ENCODE data around the gene MFSD1.

The MFSD1 gene

DNA sequence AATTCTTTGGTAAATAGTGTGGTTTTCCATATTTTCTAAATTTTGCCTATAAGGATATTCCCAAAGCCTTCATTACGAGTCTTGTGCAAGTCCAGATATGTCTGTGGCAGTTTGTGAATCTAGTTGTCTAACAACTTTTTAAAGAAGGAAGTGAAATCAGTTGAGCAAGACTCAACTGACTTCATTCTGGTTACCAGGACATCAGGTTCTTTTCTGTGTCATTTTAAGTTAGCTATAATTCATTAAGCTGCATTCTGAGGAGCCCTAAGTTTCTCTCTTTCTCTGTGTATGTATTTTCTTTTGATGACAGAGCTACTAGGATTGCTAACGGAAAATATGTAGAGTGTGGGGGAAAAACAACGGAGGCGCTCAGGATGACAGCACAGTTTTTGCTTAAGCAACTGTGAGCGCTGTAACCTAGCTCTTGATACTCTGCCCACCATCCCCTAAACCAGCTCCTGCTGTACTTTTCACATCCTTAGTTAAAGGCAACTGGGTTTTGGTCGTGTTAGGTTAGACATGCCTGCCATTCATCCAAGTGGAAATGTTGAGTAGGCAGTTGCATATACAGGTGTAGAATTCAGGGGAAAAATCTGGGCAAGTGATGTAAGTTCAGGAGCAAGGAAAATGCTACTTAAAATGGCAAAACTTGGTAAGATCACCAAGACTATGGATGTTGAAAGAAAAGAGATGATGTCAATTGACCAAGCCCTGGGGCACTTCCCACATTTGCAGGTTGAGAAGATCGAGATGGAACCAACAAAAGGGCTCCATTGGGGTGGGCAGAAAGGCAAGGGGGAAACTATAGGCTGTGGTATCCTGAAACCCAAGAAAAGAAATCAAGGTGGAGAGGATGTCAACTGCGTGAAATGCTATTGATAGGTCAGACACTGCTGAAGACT is 9.2 kb downstream of the MFSD1 start:
- no peak overlapping the region for H3K27ac ChIP-seq (ENCODE audit: low read length)
- no peaks in the 10 kb centered on the region for H3K9me3 ChIP-seq (ENCODE audit: control insufficient read depth, insufficient read depth, low read length)
- WGBS (ENCODE audit: insufficient coverage, insufficient read length) = no CpG with 5 or more reads among the region's 8 CpGs
- H3K4me3 ChIP-seq (ENCODE audit: low read length) = no peak overlapping the region
- H3K27me3 ChIP-seq (ENCODE audit: control insufficient read depth, insufficient read depth, low read length) = no peaks in the 10 kb centered on the region
- no peaks in the 10 kb centered on the region for H3K4me1 ChIP-seq (ENCODE audit: control insufficient read depth, insufficient read depth, low read length)
- H3K36me3 ChIP-seq (ENCODE audit: control insufficient read depth, insufficient read depth, low read length) = no peaks in the 10 kb centered on the region
- no peak for DNase-seq (ENCODE audit: low read depth, low spot score)

DNA sequence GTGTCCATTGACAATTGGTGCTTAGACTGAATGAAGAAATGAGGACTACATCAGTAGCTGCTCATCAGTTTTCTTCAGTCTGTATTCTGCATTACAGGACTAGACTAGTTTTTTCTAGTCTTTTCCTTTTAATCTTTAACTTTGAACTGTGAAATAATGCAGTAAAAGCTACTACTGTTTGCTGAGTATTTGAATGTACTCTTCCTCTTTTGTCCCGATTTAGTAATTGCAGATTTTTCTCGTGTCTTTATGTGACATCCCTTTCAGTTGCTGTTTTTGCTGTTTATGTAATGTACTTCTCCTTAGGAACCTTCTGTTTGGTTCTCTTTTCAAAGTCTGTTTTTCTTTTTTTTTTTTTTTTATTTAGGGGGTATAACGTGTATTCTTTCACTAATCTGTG is 17.4 kb downstream of the MFSD1 start:
- DNase-seq (ENCODE audit: low read depth, low spot score) = no peak
- Histone ChIP-seq H3K4me3 (ENCODE audit: low read length) (no peak overlapping the region), H3K9me3 (ENCODE audit: control insufficient read depth, insufficient read depth, low read length) (no peaks in the 10 kb centered on the region), H3K27ac (ENCODE audit: low read length) (no peak overlapping the region), H3K36me3 (ENCODE audit: control insufficient read depth, insufficient read depth, low read length) (no peaks in the 10 kb centered on the region), H3K4me1 (ENCODE audit: control insufficient read depth, insufficient read depth, low read length) (no peaks in the 10 kb centered on the region), H3K27me3 (ENCODE audit: control insufficient read depth, insufficient read depth, low read length) (no peaks in the 10 kb centered on the region)
- WGBS (ENCODE audit: insufficient coverage, insufficient read length) = no CpG with 5 or more reads among the region's 3 CpGs

DNA sequence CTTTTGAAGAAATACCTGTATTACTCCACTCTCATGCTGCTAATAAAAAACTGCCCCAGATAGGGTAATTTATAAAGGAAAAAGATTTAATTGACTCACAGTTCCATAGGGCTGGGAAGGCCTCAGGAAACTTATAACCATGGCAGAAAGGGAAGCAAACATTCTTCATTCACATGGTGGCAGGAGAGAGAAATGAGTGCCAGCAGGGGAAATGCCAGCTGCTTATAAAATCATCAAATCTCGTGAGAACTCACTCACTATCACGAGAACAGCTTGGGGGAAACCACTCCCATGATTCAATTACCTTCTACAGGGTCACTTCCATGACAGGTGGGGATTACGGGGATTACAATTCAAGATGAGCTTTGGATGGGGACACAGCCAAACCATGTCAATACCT is 18.7 kb downstream of the MFSD1 start:
- Histone ChIP-seq H3K4me1 (ENCODE audit: control insufficient read depth, insufficient read depth, low read length) (no peaks in the 10 kb centered on the region), H3K4me3 (ENCODE audit: low read length) (no peak overlapping the region), H3K36me3 (ENCODE audit: control insufficient read depth, insufficient read depth, low read length) (no peaks in the 10 kb centered on the region), H3K27me3 (ENCODE audit: control insufficient read depth, insufficient read depth, low read length) (no peaks in the 10 kb centered on the region), H3K9me3 (ENCODE audit: control insufficient read depth, insufficient read depth, low read length) (no peaks in the 10 kb centered on the region), H3K27ac (ENCODE audit: low read length) (no peak overlapping the region)
- DNase-seq (ENCODE audit: low read depth, low spot score) = no peak
- no CpG with 5 or more reads among the region's 3 CpGs for WGBS (ENCODE audit: insufficient coverage, insufficient read length)

DNA sequence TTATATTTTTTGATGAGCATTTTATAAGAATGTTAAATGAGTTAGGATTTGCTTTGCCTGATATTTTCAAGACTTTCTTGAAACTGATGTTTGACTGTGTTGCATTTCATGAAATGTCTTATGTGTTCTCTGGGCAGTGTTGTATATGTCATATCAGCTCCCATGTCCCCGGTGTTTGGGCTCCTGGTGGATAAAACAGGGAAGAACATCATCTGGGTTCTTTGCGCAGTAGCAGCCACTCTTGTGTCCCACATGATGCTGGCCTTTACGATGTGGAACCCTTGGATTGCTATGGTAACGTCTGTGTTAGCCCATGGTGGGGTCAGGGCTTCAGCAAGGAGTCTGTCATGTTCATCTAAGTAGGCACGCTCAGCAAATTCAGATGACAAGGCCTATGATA is 20.0 kb downstream of the MFSD1 start:
- WGBS (ENCODE audit: insufficient coverage, insufficient read length) = no CpG with 5 or more reads among the region's 5 CpGs
- Histone ChIP-seq H3K36me3 (ENCODE audit: control insufficient read depth, insufficient read depth, low read length) (no peaks in the 10 kb centered on the region), H3K27ac (ENCODE audit: low read length) (no peak overlapping the region), H3K9me3 (ENCODE audit: control insufficient read depth, insufficient read depth, low read length) (no peaks in the 10 kb centered on the region), H3K4me1 (ENCODE audit: control insufficient read depth, insufficient read depth, low read length) (no peaks in the 10 kb centered on the region), H3K4me3 (ENCODE audit: low read length) (no peak overlapping the region), H3K27me3 (ENCODE audit: control insufficient read depth, insufficient read depth, low read length) (no peaks in the 10 kb centered on the region)
- no peak for DNase-seq (ENCODE audit: low read depth, low spot score)

DNA sequence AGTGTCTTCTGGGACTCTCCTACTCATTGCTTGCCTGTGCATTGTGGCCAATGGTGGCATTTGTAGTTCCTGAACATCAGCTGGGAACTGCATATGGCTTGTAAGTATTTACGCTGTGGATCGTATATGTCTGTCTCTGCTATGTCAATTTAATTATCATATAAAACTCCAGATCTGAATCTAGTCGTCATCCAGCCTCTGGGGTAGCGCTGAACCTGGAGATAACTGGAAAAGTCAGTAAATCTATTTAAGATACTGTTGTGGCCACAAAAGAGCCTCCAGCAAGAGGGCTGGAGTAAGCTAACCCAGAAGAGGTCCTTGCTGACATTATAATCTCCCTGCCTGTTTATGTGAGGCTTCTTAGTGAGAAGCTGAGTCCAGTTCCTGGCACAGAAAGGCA is 21.6 kb downstream of the MFSD1 start:
- H3K4me1 ChIP-seq (ENCODE audit: control insufficient read depth, insufficient read depth, low read length) = no peaks in the 10 kb centered on the region
- H3K9me3 ChIP-seq (ENCODE audit: control insufficient read depth, insufficient read depth, low read length) = no peaks in the 10 kb centered on the region
- H3K27me3 ChIP-seq (ENCODE audit: control insufficient read depth, insufficient read depth, low read length) = no peaks in the 10 kb centered on the region
- H3K36me3 ChIP-seq (ENCODE audit: control insufficient read depth, insufficient read depth, low read length) = no peaks in the 10 kb centered on the region
- no peak for DNase-seq (ENCODE audit: low read depth, low spot score)
- H3K4me3 ChIP-seq (ENCODE audit: low read length) = no peak overlapping the region
- no peak overlapping the region for H3K27ac ChIP-seq (ENCODE audit: low read length)
- WGBS (ENCODE audit: insufficient coverage, insufficient read length) = no CpG with 5 or more reads among the region's 4 CpGs

DNA sequence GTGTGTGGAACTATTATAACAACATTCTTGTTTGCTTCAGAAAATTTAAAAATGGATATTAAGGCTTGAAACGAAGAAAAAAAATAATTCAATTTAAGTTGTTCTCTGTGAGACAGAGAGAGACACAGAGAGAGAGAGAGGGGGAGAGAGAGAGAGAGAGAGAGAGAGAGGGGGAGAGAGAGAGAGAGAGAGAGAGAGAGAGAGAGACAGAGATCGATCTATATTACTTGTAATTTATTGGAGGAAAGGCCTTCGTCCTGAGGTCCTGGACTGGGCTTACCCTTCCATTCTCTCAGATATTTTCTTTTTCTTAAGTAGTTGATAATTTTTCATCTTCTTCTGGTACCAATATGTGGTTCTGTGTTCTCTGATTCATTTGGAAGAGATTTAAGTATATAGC is 25.9 kb downstream of the MFSD1 start:
- no peak overlapping the region for H3K4me3 ChIP-seq (ENCODE audit: low read length)
- no peak overlapping the region for H3K27ac ChIP-seq (ENCODE audit: low read length)
- WGBS (ENCODE audit: insufficient coverage, insufficient read length) = no CpG with 5 or more reads among the region's 3 CpGs
- no peaks in the 10 kb centered on the region for H3K4me1 ChIP-seq (ENCODE audit: control insufficient read depth, insufficient read depth, low read length)
- no peaks in the 10 kb centered on the region for H3K36me3 ChIP-seq (ENCODE audit: control insufficient read depth, insufficient read depth, low read length)
- no peaks in the 10 kb centered on the region for H3K9me3 ChIP-seq (ENCODE audit: control insufficient read depth, insufficient read depth, low read length)
- no peak for DNase-seq (ENCODE audit: low read depth, low spot score)
- no peaks in the 10 kb centered on the region for H3K27me3 ChIP-seq (ENCODE audit: control insufficient read depth, insufficient read depth, low read length)

DNA sequence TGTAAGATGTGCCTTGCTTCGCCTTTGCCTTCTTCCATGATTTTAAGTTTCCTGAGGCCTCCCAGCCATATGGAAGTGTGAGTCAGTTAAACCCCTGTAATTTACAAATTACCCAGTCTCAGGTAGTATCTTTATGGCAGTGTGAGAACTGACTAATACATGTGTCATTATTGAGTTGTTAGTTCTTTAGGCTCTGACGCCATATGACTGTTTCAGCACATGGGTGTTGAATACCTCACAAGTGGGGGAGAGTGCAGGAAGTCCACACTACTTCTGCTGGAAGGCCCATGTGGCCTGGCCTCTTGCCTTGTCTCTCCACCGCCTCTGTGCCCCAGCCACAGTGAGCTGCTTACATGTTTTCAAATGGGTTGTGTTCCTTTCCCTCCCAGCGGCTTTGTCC is 28.5 kb downstream of the MFSD1 start:
- H3K36me3 ChIP-seq (ENCODE audit: control insufficient read depth, insufficient read depth, low read length) = no peaks in the 10 kb centered on the region
- no peak overlapping the region for H3K27ac ChIP-seq (ENCODE audit: low read length)
- H3K4me1 ChIP-seq (ENCODE audit: control insufficient read depth, insufficient read depth, low read length) = no peaks in the 10 kb centered on the region
- no CpG with 5 or more reads among the region's 4 CpGs for WGBS (ENCODE audit: insufficient coverage, insufficient read length)
- DNase-seq (ENCODE audit: low read depth, low spot score) = no peak
- no peaks in the 10 kb centered on the region for H3K27me3 ChIP-seq (ENCODE audit: control insufficient read depth, insufficient read depth, low read length)
- H3K4me3 ChIP-seq (ENCODE audit: low read length) = no peak overlapping the region
- H3K9me3 ChIP-seq (ENCODE audit: control insufficient read depth, insufficient read depth, low read length) = no peaks in the 10 kb centered on the region

DNA sequence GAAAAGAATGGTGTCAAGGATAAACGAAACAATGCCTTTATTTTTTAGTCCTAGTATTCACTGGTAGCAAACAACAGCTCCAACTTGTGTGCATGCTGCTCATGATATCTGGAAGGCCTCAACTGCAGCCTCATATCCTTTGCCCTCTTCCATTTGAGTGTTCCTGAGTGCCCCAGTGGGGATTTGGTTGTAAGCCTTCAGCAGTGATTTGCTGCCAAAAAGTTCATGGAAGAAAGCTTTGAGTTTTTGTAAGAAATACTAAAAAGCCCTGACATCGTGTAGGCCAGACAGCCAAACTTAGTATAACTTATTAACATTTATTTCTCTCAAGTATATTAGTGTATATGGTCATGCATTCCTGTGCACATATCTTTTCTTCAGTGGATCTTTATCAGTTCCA is 30.0 kb downstream of the MFSD1 start:
- no CpG with 5 or more reads among the region's 2 CpGs for WGBS (ENCODE audit: insufficient coverage, insufficient read length)
- no peaks in the 10 kb centered on the region for H3K9me3 ChIP-seq (ENCODE audit: control insufficient read depth, insufficient read depth, low read length)
- H3K4me1 ChIP-seq (ENCODE audit: control insufficient read depth, insufficient read depth, low read length) = no peaks in the 10 kb centered on the region
- no peak overlapping the region for H3K27ac ChIP-seq (ENCODE audit: low read length)
- H3K36me3 ChIP-seq (ENCODE audit: control insufficient read depth, insufficient read depth, low read length) = no peaks in the 10 kb centered on the region
- DNase-seq (ENCODE audit: low read depth, low spot score) = no peak
- no peak overlapping the region for H3K4me3 ChIP-seq (ENCODE audit: low read length)
- no peaks in the 10 kb centered on the region for H3K27me3 ChIP-seq (ENCODE audit: control insufficient read depth, insufficient read depth, low read length)

DNA sequence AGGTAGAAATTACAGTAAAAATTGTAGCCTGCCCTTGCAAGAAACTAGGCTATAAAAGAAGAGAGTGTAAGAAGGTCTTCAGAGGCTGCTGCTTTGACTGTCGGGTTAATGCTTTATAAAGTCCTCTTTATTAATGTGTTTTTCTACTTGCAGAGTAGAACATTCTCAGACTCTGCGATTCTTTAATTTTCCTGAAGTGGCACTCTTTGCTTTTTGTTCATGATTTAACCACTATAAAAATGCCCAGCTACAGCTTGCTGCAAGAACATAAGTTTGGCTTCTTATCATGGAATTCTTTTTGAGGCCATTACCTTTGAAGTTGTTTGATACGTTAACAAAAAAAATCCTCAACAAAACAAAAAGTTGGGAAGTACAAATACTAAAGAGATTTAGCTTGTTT is 33.8 kb downstream of the MFSD1 start:
- WGBS (ENCODE audit: insufficient coverage, insufficient read length) = no CpG with 5 or more reads among the region's 3 CpGs
- no peak overlapping the region for H3K4me3 ChIP-seq (ENCODE audit: low read length)
- H3K9me3 ChIP-seq (ENCODE audit: control insufficient read depth, insufficient read depth, low read length) = no peaks in the 10 kb centered on the region
- no peak for DNase-seq (ENCODE audit: low read depth, low spot score)
- H3K27ac ChIP-seq (ENCODE audit: low read length) = no peak overlapping the region
- H3K36me3 ChIP-seq (ENCODE audit: control insufficient read depth, insufficient read depth, low read length) = no peaks in the 10 kb centered on the region
- H3K4me1 ChIP-seq (ENCODE audit: control insufficient read depth, insufficient read depth, low read length) = no peaks in the 10 kb centered on the region
- H3K27me3 ChIP-seq (ENCODE audit: control insufficient read depth, insufficient read depth, low read length) = no peaks in the 10 kb centered on the region

DNA sequence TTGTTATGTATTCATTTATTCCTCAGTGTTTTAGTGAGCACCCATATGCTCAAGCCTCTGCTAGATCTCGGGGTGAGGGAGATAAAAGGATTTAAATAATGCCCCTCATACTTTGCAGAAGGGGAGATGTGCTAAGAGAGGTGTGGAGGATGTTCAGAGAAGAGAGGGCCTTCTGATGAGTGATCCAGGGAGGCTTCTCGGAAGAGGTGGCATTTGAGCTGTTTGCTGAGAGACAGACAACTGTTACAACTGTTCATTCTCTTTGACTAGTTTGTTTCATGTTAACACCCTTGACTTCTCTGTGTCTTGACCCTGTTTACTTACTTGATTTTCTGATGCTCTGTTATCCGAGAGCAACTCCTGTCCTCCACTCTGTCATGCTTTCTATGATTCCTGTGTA is 34.5 kb downstream of the MFSD1 start:
- H3K4me1 ChIP-seq (ENCODE audit: control insufficient read depth, insufficient read depth, low read length) = no peaks in the 10 kb centered on the region
- H3K27ac ChIP-seq (ENCODE audit: low read length) = no peak overlapping the region
- H3K27me3 ChIP-seq (ENCODE audit: control insufficient read depth, insufficient read depth, low read length) = no peaks in the 10 kb centered on the region
- DNase-seq (ENCODE audit: low read depth, low spot score) = no peak
- no peaks in the 10 kb centered on the region for H3K9me3 ChIP-seq (ENCODE audit: control insufficient read depth, insufficient read depth, low read length)
- no peak overlapping the region for H3K4me3 ChIP-seq (ENCODE audit: low read length)
- no CpG with 5 or more reads among the region's 3 CpGs for WGBS (ENCODE audit: insufficient coverage, insufficient read length)
- H3K36me3 ChIP-seq (ENCODE audit: control insufficient read depth, insufficient read depth, low read length) = no peaks in the 10 kb centered on the region

DNA sequence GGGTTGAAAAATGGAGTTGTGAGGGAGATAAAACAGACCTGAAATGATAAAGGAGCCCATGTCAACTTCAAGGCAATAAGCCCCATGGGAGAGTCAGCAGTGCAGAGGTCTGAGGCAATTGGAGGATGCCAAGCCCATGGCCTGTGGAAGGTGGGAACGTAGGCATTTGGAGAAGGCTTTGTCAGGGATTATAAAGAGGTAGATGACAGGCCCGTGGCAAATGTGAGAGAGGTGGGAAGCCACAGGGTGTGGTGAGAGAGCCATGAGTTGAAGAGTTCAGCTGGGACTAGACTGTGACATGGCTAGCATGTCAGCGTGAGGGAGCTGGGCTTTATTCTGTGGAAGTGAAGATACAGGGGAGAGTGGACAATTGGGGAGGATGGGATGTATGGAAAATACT is 35.4 kb downstream of the MFSD1 start:
- Histone ChIP-seq H3K27me3 (ENCODE audit: control insufficient read depth, insufficient read depth, low read length) (no peaks in the 10 kb centered on the region), H3K9me3 (ENCODE audit: control insufficient read depth, insufficient read depth, low read length) (no peaks in the 10 kb centered on the region), H3K36me3 (ENCODE audit: control insufficient read depth, insufficient read depth, low read length) (no peaks in the 10 kb centered on the region), H3K27ac (ENCODE audit: low read length) (no peak overlapping the region), H3K4me1 (ENCODE audit: control insufficient read depth, insufficient read depth, low read length) (no peaks in the 10 kb centered on the region), H3K4me3 (ENCODE audit: low read length) (no peak overlapping the region)
- DNase-seq (ENCODE audit: low read depth, low spot score) = no peak
- no CpG with 5 or more reads among the region's 3 CpGs for WGBS (ENCODE audit: insufficient coverage, insufficient read length)

Data from iPS DF 6.9 (cell line).